Neural cell (in vitro differentiated cells): Measurements from ENCODE around the gene IL17A.

Source experiments
- CTCF ChIP-seq: fragments of 450-650 bp; IDR thresholded peaks from 2 replicates; pipeline ENCODE4 v1.5.1; 2014; ENCODE audit warnings: antibody characterized with exemption, mild to moderate bottlenecking, moderate library complexity; ENCODE audit not compliant: poor library complexity, severe bottlenecking
- EP300 ChIP-seq: fragments of 450-650 bp; conservative IDR thresholded peaks from 2 replicates; pipeline ENCODE4 v1.6.1; 2014; ENCODE audit warnings: antibody characterized with exemption, mild to moderate bottlenecking, moderate library complexity; ENCODE audit not compliant: poor library complexity, severe bottlenecking
- EZH2 ChIP-seq: fragments of 200-600, 300-800 bp; shearing (Covaris generic), sonication (generic); IDR thresholded peaks from 2 replicates; pipeline ENCODE4 v1.6.1; 2014; ENCODE audit warnings: antibody characterized with exemption, low read length, borderline replicate concordance, mild to moderate bottlenecking; ENCODE audit not compliant: insufficient read depth, poor library complexity, severe bottlenecking
- MXI1 ChIP-seq: fragments of 450-650 bp; conservative IDR thresholded peaks from 2 replicates; pipeline ENCODE4 v1.6.1; 2014; ENCODE audit warnings: antibody characterized with exemption, mild to moderate bottlenecking; ENCODE audit not compliant: poor library complexity, severe bottlenecking
- POLR2AphosphoS5 ChIP-seq: IDR thresholded peaks from 2 replicates; pipeline ENCODE4 v1.6.1; 2012
- RAD21 ChIP-seq: fragments of 450-650 bp; conservative IDR thresholded peaks from 2 replicates; pipeline ENCODE4 v1.6.1; 2014; ENCODE audit warnings: antibody characterized with exemption, mild to moderate bottlenecking, moderate library complexity
- REST ChIP-seq: IDR thresholded peaks from 2 replicates; pipeline ENCODE4 v1.6.1; 2012; ENCODE audit warnings: borderline replicate concordance
- TAF1 ChIP-seq: IDR thresholded peaks from 2 replicates; pipeline ENCODE4 v1.6.1; 2012; ENCODE audit warnings: low read depth

DNA sequence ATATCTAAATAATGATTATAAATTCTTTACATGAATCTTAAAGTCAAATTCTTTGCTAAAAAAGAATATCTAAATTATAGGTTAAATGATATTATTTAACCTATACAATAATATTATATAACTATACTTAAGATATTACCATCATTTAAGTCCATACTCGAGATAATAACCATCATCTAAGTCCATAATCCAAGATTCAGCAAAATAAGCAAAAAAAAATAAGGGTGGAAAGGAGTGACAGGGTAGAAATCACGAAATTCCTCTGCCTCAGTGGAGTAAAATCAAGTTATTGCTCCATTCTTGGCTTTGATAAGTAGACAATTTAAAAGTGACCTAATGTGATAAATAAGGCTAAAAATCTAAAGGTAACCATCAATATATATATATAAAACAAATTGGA is 9.7 kb downstream of the IL17A start:
- TF ChIP-seq CTCF (no peak), POLR2AphosphoS5 (no peak), REST (no peak), EP300 (no peak), MXI1 (no peak), TAF1 (no peak), EZH2 (no peak), RAD21 (no peak)
